Activated CD4-positive, alpha-beta T cell treated with anti-CD3 and anti-CD28 coated beads, Interleukin-10, Interleukin-2, amounts not matched to agents 100 ng/mL and 50 ng/mL, durations not matched to agents 16 hours and 8 hours (primary cell): ENCODE results near the gene IRAG1.
"Not testable (repeated sequence)": the region's sequence is repeated elsewhere in the genome, so short reads cannot be mapped to it uniquely, and the experiment has no call there.

Experiments
- DNase-seq: peaks from one replicate; pipeline ENCODE4 v3.0.0-alpha.2; 2020

IRAG1 gene

DNA sequence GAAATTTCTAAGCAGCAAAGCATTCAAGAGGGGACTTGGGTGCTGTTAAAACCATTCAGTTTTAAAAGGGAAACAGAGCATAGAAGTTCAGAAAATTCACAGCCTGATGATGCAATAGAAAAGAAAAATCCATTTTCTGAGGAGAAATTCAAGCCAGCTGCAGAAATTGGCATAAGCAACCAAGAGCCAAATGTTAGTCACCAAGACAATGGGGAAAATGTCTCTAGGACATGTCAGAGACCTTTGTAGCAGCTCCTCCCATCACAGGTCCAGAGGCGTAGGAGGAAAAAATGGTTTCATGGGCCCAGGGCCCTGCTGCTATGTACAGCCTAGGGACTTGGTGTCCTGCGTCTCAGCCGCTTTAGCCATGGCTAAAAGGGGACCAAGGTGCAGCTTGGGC, 5.5 kb upstream of the IRAG1 start:
- DNase-seq: no peak

DNA sequence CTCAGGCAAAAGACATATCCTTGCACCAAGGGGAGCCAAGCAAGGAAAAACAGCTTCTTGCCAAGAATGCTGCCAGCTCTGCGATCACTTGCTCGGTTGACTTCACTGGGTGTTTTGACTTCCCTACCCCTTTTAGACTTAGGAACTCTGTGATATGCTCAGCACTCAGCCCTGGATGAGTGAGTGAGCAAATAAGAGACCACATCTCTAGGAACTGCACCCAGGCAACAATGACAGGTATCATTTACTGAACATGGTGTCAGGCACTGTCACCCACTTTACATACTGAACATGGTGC, 3.7 kb upstream of the IRAG1 start:
- no peak for DNase-seq

DNA sequence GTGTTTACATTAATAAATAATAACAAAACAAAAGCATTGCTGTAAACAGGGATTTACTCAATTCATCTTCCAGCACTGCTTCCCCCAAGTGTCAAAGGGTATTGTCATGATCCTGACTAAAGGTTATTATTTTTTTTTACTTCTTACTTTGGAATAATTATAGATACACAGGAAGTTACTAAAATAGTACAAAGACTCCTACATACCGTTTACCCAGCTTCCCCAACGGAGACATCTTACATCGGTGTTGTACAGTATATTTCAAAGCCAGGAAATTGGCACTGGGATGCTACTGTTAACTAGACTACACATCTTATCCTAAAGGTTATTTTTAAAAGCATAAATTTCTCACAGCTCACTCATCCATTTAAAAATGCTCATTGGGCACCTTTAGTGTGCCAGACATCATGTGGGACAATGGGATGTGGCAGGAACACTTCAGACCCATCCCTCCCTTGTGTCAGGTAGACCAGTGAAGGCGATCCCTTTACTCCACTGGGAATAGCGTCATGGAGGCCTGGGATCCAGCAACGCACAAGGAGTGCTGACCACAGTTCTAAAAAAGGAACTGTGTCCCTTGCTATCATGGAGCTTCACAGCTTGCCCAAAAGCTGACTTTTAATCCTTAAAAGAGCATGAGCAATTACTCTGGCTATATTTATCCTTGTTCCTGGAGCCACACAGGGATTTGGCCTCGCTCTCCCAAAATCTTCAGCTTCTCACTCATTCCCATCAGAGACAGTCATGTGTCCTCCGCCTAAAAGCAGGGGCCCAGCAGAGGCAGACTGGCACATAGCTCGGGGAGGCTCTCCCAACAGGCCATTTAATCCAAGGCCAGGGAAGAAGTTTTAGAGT, 3.1 kb upstream of the IRAG1 start:
- DNase-seq: no peak

DNA sequence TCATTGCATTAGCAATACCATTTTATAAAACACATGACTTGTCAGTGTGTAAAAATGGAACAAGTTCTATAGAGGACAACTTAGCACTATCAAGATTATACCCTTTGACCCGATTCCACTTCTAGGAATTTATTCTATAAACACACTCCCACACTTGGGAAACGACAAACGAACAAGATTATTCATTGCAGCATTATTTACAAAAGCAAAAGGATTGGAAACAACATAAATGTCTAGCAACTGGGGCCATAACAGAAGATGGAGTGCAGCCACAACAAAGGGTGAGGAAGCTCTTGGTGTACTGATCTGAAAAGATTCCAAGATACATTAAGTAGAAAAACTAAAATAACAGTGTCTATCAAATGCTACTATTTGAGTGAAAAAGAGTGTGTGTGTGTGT, 2.3 kb upstream of the IRAG1 start:
- DNase-seq: no peak

DNA sequence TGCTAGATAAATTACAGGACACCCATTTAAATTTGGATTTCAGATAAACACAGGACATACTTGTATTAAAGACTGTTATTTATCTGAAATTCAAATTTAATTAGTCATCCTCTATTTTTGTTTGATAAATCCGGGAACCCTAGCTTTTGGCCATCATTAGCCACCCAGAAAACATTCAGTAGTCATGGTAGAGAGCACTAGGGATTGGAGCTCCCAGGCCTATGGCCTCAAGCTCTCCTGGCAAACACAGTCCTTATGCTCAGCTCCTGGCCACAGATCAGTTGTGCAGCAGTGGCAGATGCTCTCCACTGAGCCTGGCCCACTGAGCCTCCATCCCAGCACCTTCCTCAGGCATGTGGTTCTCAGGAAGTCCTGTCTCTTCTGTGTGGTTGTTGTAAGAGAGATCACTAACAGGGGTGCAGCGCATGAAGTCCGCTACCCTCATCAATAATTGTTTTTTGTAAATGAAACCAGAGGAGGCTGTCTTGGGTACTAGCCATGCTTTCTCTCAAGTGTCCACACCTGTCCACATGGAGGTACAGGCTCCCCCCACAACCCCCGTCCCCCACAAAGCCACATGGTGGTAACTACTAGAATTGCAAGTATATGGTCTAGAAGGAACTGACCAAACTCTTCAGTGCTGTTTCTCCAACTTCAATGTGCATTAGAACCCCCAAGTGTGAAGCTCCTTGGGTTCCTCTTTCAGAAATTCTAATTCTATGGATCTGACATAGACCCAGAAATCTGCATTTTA, 1.1 kb upstream of the IRAG1 start:
- DNase-seq: no peak

DNA sequence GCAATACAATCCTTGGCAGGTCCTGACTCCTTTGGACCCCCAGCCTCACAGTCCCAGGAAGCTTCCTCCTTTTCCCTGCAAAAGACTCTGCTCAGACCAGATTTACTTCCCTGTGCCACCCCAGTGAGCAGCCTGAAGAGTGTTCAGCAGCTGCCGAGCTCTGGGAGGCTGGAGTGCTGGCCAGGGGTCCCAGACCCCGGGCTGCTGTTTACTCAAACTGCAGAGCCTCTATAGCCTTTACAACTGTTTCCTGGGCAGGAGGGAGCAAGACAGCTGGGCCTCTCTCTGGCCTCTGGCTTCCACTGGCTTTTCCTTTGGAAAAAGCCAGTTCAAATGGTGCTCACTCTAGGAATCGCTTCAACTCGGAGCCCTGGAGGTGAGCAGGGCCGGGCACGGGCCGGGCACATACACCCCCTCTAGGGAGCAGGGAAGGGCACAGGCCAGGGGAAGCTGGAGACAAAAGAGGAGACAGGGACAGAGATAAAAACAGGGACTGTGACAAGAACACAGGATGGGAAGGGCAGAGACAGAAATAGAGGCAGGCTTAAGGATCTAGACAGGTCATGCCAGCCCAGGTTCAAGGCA, 932 bp downstream of the IRAG1 start:
- no peak for DNase-seq

DNA sequence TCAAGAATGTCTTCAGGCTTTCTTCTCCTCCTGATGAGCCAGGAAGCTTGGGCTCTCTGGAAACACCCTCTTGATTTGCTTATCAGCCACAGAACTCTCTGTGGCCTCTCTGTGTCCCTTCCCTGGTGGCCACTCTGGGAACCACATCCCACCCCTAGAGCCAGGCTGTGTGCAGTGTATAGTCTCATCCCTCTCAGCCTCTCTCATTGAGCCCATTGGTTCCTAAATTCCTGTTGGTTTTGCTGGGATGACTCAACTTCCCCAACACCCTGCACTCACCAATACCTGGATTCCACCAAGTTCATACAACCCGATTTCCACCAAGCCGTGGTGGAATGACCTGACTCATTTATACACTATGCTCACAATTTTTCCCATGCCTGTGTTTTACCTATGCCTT, 5.2 kb downstream of the IRAG1 start:
- no peak for DNase-seq

DNA sequence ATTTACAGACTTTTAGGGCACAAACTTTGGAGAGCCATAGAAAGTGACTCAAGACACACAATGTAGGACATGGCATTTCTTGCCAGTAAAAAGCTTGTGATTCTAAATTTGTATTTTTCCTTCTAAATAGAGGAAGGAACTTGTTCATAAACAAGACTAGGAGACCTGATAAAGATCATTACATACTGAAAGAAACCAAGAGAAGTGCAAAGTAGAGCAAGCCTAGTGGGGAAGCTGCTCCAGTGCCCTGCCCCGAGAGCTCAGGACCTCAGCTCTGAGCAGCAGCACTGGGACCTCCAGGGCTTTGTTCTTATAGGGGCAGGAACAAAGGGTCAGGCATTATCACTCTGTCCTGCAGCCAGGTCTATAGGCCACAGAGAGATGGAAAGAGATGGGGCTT, 7.2 kb downstream of the IRAG1 start:
- no peak for DNase-seq

DNA sequence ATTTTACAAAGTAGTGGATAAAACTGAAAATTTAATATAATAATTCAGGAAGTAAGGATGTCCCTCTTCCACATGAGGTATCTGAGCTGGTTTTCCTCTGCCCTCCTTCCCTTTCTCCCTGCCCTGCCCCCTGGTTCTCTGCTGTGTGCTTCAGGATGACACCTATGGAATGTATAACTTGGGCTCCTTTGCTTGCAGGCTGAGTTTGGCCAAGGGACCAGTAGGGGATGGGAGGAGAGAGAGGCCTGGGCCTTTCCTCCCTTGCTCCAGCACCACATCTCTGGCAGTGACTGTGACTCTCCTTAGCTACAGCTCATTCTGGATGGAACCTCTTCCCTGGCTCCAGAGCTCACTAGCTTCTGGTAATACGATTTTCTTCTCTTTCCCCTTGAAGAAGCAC, 10.1 kb downstream of the IRAG1 start:
- DNase-seq: no peak

DNA sequence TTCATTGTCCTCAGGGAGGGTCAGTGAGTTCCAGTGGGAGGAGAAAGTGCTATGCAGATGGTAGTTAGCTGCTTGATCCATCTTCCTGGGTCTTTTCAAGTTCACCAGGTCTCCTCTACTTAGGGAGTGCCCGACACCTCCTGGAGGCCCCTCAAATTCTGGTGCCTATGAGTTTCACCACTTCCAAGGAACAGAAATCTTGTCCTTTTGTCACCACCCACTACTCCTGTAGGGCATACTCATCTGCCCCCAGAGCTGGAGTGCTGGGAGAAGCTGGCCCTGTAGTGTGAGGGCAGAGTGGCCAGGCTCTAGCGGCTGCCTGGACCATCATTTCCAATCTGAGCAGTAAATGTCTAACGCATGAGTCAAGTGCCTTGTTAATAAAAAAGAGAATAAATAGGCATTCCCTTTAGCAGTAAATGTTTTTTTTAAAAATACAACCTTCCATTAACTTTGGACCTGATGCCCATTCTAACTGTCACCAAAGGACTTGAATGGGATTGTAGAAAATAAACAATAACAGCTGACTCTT, 12.5 kb downstream of the IRAG1 start:
- no peak for DNase-seq

DNA sequence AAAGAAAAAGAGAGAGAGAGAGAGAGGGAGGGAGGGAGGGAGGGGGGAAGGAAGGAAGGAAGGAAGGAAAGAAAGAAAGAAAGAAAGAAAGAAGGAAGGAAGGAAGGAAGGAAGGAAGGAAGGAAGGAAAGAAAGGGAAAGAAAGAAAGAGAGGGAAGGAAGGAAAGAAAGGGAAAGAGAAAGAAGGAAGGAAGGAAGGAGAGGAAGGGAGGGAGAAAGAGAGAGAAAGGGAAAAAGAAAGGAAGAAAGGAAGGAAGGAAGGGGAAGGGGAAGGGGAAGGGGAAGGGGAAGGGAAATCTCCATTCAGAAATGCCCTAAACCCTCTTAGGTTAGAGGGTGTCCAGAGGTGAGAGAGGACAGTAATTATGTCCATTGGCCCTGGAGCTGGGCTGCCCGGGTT, 13.3 kb downstream of the IRAG1 start:
- not testable (repeated sequence) for DNase-seq

DNA sequence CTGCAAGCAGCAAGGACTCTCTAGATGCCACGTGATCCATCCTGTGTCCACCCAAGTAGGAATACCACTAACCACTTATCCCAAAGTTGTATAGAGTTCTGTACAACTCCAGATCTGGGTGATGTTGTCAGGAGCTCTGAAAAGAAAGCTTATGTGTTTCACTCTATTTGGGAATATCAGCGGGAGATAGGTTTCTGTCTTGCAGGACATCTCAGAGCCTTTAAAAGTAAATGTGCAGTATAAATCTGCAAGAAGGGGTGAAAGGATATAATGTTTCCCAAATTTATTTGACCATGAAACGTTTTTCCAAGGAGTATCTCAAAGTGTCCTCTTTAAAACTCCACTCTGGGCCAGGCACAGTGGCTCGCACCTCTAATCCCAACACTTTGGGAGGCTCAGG, 13.9 kb downstream of the IRAG1 start:
- DNase-seq: no peak

DNA sequence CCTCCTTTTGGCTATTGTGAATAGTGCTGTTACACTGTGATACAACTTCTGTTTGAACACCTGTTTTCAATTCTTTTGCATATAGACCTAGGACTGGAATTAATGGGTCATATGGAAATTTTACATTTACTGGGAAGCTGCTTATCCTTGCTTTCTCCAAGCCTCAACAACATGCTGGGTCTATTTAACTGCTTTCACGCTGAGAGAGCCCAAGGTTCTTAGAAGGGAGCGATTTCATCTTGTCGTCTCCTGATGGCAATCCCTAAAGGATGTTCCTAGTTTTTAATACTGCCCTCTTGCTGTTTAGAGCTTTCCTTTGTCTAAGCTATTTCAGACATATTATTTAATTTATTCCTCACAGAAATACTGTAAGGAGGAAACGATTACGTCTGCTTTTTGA, 15.5 kb downstream of the IRAG1 start:
- no peak for DNase-seq

DNA sequence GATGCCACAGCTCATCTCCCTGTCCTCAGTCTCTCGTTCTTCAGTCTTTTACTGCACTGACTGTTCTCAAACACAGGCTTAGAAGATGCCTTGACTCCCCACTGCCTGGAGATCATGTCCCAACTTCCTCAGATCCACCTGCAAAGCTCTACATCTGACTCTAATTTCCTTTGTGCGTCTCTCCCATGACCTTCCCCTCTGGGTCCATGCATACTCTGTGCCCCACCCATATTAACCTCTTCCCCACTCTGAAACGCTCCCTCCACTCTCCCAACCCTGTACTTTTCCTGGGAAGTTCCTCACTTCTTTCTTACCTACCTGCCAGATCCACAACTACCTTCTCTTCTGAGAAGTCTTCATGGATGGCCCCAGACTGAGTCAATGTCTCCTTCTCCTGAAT, 16.6 kb downstream of the IRAG1 start:
- DNase-seq: no peak

DNA sequence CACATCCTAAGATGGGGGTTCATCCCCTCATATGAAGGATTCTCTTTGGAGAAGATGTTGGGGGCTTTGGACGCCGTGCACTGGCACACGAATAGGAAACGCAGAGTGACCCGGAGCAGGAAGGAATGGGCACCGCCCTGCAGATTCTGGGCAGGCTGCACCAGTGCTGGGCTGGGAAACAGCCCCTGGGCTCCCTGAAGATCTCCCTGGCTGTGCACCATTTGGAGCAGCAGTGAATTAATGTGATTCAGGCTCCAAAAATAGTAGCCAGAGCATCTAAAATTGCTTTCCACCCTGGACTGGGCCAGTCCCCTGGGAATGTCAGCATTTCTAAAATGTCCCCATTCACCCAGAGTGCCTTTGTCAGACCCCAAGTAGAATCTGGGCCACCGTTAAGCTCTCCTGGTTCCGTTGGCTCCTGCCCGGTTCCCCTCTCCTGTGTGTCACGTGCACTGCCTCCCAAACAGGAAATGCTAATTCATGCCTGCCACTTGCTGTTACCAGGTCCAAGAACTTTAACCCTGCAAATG, 18.6 kb downstream of the IRAG1 start:
- no peak for DNase-seq

DNA sequence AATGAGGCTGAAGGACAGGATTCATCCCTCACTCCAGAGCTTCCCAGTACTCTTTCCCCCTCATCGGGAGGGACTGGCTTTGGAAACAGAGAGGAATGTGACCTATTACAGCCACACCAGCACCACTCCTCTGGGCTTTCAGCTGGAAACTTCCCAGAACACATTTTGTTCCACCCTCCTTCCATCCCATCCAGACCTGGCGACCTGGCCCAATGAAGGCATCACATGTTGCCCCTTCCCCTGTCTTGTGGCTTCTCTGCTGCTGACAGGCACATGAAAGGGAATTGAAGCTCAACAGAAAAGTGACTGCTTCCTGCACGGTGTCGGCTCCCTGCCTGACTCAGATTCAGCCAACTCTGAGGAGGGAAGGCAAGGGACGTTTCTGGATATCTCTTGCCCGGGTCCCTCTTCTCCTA, 19.1 kb downstream of the IRAG1 start:
- no peak for DNase-seq

DNA sequence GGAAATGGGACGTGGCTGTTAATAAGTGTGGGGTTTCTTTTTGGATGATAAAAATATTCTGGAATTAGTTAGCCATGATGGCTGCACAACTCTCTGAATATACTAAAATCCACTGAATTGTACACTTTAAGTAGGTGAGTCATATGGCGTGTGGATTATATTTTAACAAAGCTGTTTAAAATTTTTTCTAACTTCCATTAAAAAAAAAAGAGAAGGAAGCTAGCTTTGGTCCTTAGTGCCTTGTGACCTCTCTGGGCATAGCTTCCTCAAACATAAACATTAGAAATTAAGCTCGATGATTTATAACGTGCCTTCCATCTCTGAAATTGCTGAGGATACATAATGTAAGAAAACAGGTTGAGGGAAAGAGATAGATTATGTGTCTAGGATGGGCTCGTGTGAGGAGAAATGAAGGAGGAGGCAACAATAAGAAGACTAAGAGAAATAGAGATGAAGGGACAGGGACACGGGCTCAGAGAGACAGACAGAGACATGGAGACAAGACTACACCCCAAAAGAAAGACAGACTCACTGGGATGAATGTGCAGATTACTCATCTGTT, 20.0 kb downstream of the IRAG1 start:
- DNase-seq: no peak

DNA sequence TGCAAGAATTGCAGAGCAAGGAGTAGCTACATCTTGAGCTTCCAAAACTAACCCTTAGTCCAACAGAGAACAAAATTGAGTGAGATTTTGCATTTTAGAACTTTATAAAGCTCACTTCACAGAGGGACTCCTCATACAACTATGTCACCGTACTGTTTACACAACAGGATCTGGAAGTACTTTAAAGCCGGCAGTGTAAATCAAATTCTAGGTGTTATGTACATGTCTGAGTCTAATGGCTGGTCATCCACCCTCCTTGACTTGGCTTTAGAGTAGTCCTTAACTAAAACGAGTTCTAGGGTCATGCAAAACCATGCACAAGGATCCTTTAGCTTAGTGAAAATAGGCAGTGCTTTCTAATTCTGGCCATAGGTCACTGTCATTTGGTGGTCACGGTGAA, 23.5 kb downstream of the IRAG1 start:
- DNase-seq: no peak

DNA sequence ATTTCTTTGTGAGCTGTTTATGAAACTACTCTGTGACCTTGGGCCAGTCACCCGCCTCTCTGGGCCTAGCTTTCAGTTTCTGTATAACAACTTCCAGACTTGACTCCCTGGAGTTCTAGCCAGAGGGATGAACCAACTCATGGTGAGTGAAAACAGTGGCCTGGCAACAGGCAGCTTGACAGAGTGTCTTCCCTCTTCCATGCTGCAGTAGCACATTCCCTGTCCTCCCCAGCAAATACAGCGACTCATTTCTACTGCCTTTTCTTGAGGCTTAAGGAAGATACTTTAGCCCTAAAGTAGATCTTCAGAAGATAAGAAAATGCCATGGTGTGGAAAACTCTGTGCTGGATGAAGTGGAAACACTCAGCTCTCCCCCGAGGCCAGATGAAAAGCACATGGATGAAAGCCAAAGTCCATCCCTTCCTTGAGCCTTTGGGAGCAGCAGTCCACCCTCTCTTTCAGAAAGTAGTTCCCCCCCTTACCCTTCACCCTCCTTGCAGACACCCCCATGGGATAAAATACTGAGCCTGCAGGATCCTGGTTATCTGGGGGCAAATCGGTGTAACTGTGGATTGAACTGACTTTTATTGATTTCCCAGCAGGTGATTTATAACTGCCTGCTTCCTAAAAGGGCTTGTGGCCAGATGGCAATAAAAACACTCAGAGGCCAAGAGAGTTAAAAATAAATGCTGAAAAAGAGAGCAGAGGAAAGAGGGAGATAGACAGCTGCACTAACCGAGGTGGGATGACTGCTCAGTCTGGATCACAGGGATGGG, 24.1 kb downstream of the IRAG1 start:
- no peak for DNase-seq

DNA sequence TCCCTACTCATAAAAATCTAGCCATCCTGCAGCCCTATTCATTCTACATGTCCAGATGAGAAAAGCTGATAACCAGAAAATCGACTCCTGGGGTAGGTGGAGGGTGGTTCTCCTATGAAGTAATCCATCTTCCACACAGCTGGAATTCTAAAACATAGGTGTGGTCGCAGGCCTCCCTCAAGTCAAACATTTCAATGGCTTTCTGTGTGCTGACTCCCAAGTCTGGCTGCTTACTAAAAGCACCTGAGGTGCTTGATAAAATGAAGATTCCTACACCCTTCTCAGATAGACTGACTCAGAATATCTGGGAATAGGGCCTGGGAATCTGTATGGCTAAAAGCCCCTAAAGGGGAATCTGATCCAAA, 26.1 kb downstream of the IRAG1 start:
- no peak for DNase-seq

DNA sequence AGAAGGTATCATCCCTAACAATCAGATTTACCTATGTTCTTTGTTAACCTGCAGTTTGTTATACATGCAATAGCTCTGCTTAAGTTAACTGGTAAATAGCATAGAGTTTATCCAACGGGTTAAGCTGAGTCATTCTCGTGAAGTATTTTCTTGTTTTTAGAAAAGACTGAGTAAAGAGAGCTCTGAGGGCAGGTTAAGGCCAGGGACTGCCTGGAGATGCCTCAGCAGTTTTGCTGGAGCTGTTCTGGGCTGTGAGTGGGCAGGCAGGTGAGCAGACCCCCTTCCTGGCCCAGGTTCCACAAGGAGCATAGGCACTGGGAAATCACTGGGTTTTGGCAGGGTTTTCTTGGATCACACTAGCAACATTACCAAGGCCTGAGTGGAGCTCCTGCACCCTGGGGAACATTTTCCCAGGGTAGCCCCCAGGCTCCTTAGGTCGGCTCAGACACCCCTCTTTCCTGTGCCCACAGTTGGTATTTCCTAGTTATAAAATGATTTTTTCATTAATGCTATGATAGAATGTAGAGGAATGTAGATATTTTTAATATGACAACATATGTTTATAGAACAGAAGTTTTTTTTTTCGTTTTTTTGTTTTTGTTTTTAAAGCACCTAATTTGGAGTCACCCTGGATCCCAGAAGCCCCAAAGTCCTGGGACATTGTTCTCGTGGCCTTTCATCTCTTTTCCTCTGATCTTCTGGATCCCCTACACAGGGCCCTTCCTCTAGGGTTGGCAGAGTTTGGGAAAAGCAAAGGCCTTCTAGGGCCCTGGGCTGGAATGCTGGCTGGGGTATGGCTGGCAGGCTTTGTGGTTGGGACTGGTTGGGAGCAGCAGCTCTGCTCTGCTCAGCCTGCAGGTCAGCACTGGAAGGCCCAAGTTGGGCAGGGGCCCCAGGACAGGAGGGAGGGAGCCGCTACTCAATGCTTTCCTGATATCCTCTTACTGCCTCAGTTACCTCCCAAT, 26.7 kb downstream of the IRAG1 start:
- no peak for DNase-seq

DNA sequence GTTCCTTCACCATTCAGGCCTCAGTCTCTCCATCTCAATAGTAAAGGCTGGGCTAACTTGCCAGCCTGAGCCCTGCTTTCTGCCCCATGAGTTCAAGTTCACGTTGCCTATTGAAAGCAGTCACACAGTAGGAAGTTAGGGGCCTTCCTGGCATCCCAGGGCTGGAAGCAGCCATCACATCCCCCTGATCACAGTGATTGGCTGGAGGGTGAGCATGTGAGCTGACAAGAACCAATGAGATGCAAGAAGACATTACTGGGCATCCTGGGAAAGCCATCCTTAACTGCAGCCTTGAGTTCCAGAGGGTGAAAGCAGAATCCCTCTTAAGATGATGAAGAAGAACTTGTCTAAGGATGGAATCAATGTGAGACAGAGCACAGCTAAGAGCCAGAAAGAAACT, 29.1 kb downstream of the IRAG1 start:
- DNase-seq: no peak
